Measurements from ENCODE around the gene CDC73.

DNA sequence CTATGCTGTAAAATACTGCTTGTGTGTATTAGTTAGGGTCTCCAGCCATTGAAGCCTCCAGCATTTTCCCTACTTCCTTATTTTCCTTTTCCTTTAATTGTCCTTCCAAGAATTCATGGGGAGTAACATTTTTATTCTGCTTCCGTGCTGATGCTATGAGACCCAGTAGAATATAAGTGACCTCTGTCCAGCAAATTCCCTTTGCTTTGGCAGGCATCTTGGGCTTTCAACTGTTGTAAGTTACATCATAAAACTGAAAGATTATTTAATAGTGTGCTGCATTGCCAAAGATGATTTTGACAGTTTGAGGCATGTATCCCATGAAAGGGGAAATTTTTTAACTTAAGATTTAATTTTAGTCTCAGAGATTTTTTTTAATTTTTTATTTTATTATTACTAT, 112.7 kb downstream of the CDC73 start:
- TF ChIP-seq POLR2A (IDR thresholded peaks at IDR 0.05; ENCODE audit: low read depth), result no peak
- TF ChIP-seq, protein P1, sequence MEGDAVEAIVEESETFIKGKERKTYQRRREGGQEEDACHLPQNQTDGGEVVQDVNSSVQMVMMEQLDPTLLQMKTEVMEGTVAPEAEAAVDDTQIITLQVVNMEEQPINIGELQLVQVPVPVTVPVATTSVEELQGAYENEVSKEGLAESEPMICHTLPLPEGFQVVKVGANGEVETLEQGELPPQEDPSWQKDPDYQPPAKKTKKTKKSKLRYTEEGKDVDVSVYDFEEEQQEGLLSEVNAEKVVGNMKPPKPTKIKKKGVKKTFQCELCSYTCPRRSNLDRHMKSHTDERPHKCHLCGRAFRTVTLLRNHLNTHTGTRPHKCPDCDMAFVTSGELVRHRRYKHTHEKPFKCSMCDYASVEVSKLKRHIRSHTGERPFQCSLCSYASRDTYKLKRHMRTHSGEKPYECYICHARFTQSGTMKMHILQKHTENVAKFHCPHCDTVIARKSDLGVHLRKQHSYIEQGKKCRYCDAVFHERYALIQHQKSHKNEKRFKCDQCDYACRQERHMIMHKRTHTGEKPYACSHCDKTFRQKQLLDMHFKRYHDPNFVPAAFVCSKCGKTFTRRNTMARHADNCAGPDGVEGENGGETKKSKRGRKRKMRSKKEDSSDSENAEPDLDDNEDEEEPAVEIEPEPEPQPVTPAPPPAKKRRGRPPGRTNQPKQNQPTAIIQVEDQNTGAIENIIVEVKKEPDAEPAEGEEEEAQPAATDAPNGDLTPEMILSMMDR (IDR thresholded peaks at IDR 0.05), result no peak
- TF ChIP-seq POLR2AphosphoS5 (IDR thresholded peaks at IDR 0.05), result no peak
- TF ChIP-seq EP300 (IDR thresholded peaks at IDR 0.05), result no peak
